Renal pelvis (tissue), 4 donors: Measurements from ENCODE around the gene FMNL1. TPM values are rescaled to one million over a fixed set of nuclear protein-coding genes. Genes with fewer than 3 reads are reported as not detected.

ENCODE experiments used
- DNase-seq: peaks from one replicate; pipeline ENCODE4 v3.0.0-alpha.2; 2013
- polyA plus RNA-seq, 3 donors: library from polyadenylated mRNA; unstranded; fragments of 120-200 nt; gene quantifications; one replicate each; pipeline ENCODE4 v1.2.1, GENCODE V29; 2013; ENCODE audit not compliant: insufficient read length in 3 of 3

FMNL1 gene
- polyA plus RNA-seq, 3 donors = 5.4 to 7.0 (median 6.3) TPM

DNA sequence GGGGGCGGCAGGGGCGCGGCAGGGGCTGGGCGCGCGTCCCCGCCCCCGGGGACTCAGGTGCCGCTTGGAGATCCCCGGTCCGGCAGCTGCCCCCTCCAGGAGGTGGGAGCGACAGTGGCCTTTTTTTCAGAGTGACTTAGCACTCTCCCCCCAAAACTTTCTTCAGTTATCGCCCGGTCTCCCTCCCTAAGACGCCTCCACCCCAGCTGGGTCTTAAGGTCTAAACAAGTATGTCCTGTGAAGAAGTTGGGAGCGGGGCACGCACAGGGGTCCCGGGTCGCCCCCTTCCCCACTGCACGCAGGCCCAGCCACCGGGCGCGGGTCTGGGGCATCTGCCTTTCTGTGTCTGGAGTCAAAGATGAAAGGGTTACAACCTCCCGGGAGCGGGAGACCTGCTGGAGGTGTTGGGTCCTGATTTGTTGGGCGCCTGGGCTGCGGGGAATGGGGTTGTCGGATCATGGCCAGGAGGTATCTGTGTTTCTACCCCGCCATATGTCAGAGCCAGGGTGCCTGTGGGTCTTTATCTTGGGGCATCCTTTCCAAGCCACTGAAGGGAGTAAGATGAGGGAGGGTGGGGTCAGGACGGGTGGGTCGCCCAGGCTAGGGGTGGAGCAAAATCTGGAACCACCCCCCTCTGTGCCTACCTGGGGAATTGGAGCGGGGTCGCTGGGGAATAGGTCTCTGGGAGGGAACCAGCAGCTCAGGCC lies 757 bp downstream of the FMNL1 start:
- DNase-seq = no peak

DNA sequence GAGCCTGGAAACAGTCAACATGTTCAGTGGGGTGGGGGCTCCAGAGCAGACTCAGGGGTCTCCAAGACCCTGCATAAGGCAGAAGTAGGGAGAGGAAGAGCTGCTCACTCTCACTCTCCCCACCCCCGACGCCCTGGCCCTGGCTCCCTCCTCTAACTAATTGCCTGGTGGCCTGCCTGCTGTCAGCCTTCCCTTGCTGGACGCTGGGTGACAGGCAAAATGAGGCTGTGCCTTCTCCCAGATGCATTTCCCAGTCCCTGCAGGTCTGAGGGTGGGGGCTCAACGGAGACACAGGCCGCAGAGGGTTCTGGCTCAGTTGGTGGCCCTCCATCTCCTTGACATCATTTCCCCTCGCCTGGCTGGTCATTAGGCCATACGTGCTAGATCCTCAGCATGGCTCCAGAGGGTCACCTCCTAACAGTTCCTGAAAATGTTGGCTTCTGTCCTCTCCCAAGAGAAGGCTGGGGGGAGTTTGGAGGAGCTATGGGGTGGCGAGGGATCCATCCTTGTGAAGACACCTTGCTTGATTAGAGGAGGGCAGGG lies 1.4 kb downstream of the FMNL1 start:
- no peak for DNase-seq

DNA sequence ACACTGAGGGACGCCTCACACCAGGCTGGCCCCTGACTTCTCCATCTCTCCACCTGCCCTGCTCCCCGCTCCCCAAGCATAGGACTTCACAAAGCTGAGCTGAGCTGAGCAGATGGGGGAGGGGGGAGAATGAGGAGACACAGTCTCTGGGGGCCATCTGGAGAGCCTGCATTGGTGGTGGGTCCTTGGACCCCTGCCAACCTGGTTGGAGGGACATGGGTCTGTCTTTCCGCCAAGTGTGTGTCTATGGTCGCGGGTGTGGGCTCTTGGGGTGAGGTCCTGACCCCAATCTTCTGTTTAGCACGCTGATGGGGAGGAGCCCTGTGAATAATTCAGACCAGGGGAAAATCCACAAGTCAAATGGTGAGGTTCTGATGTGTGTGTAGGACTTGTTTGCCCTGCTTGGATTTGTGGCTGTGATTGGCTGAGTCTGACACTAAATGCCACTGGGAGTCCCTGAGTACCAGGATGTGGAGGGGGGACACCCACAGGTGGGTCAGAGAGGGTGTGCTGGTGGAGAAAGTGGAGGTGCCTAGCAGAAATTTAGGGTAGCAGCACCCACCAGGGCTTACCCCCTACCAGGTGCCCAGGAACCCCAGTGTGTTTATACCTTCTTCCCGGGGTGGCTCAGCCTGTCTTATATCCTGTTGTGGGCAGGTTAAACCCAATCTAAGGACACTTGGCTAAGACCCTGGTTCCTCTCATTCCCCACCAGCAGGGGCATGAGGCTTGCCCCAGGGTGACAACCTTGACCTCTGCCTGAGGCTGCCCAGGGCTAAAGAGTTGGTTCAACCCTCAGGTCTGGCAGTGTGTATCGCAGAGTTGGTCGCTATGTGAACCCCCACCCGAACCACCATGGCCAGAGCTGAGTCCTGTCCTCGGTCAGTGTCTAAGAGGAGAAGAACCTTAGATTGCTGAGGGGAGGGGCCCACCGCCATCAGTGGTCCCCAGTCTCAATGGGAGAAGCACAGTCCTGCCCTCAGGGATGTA lies 2.1 kb downstream of the FMNL1 start:
- DNase-seq = no peak

DNA sequence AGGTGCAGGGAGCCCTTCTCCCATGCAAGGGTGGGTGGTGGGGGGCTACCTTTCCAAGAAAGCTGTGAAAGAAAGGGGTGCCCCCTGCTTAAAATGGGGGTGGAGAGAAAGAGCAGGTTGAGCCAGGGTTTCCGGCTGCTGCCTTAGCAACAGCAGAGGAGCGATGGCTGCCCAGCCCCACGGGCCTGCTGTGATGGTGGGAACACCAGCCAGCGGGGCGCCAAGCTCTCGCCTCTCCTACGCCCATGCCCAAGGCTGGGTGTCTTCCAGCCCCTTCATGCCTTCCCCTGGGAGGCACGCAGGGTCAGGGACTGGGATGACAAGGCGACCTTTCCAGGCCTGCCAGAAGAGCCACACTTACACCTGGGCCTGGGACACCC lies 3.0 kb downstream of the FMNL1 start:
- no peak for DNase-seq

DNA sequence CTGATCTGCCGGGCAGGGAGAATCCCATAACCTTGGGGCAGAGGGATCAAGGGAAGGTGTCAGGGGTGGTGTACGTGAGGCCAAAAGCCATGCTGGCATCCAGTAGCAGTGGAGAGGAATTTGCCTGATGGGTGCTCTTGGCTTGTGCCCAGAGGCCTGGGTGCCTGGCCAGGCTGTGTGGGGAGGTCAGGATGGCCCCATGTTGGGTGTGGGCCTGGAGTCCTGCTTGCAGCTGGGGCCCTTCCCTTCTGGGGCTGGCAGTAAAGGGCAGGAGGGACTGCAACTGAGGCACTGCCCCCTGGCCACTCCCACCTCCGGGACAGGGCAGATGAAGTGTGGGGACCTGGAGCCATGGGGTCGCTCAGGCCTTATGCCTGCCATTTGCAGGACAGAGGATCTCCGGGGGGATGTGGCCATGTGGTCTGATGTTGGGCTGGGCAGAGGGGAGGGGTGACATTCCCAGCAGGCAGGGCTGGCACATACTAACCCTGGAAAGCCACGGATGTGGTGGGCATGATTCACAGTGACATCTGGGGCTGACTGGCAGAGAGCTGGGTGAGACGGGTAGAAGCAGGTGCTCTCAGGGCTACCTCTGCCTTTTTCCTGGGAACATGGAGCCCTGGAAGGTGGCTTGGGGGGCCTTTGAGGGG lies 3.5 kb downstream of the FMNL1 start:
- no peak for DNase-seq

DNA sequence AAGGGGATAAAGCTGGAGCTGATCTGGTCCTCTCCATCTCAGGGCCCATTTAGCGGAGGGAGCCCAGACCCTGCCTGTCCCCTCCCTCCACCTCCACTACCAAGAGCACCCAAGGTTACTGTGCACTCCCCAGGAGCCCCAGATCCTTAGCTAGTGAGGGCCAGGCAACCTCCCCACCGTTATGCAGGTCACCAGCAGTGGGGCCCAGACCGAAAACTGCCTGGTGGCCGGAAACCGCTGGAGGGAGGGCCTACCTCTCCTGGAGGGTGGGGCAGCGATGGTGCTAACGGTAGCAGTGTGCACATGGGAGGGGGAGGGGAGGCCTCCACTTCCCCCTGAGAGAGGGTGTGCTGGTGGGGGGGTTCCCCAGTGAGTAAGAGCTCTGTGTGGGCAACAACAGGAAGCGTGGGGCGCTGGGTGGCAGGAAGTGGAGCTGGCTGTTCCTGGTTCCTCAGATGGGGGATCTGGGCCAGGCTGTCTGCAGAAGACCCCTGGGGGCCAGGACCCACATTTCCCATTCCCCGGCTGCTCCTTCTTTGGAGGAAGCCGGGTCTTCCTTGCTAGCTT lies 4.4 kb downstream of the FMNL1 start:
- DNase-seq = no peak

DNA sequence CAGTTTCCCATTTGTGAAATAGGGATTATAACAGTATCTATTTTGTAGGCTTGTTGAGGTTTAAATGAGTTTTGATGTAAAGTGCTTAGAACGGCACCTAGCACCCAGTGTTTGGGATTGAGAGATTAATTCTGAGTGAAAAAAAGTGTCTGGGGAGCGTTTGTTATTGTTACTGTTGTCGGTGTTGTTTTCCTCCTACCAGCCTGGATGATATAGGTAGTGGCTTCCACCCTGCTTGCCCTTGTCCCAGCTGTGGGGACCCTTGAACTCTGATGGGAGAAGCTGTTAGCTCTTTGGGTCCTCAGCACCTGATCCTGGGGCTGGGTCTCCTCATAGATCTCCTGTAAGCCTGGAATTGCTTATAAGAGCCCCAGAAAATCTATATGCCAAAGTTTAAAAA lies 4.9 kb downstream of the FMNL1 start:
- no peak for DNase-seq

DNA sequence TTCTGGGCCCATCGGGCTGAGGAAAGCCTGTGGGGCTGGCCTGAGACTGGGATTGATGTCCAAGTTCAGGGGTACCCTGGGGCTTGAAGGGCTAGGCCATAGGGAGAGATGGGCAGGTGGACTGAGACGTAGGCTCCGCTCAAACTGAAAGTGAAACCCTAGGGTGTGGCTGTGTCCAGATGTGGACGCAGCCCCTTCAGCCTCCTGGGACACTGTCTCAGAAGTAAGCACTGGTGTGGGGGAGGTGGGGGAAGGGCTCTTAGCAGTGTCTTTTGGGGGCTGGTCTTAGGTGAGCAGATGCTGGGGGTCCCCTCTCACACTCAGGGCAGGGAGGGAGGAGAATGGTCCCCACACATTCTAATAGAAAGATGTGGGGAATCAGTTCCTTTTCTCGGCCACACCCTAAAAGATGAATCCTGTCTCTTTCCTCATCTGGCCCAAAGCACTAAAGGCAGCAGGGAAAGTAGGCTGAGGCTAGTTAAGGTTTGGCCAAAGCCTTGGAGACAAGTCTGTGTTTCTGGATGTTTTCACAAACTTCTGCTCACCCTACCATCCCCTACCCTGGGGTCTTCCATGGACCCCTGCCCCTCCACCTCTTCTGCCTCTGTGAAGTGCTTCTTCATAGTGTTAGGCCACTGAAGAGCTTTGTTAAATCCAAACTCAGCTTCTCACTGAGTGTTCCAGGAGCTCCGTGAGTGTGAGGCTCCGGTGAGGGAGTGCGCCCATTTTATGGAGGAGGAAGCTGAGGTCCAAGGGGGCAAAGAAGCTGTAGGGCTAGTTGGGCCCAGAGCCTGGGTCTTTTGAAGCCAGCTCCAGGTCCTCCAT lies 5.6 kb downstream of the FMNL1 start:
- DNase-seq = no peak

DNA sequence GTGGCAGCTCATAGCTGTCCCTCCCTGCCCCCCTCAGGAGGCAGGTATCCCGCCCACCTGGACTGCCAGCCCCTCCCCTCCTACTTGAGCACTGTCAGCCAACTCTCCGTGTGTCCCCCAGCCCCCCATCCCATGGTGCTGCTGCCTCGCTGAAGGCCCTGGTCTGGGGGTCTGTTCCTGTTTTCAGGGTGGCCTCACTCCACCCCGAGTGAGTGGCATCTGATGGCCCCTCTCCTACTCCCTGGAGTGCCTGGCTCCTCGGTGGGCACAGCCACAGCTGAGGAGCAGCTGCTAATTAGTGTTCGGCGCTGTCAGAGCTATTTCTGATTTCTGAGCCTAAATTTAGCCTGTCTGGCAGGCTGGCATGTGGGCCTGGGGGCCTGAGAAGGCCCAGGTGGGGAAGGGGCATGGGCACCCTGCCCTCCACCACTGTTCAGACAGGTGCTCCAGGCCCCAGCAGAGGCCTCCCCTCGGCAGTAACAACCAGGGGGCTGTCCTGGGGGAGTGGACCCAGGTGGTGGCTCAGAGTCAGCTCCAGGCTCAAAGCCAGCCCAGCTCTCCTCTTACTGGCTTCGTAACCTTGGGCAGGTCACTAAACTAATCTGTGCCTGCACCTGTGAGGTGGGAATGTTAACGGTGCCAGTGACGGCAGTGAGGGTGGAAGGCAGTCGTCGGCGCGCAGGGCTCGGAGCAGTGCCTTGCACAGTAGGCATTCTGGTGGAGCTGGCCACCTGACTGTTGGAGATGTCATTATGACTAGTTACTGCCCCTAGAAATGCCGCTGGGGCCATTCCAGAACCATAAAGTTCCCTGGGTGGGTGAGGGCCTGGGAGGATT lies 6.5 kb downstream of the FMNL1 start:
- DNase-seq = no peak

DNA sequence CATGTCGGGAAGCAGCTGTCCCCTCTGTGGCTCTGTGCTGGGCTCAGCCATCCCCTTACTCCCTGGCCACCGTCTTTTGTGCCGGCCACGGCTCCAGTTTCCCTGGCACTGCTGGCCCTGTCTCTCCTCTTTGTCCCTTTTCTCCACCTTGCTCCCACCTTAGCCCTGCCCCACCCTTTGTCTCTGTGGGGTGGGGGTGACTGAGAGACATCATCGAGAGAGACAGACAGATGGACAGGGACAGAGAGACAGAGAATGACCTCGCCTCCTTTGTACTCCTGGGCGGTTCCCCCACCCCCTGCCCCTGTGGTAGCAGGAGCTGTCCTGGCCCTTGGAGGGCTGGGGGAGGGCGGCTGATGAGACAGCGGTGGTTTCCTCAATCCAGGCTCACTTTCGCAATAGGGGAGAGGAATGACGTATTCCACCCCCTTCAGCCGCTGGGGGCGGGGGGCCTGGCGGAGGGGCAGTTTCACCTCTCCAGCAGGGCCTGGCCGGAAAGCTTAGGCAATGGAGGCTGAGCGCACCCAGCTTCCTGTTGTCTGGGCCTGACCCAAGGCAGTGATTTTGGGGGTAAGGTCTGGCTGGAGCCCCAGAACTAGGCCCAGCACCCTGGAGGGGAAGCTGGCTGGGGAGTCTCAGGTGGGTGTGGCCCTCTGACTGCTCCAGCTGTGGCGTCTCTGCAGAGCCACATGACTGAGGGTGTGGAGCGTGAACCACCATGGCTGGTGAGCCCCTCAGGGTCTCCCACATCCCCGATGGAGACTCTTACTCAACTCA lies 7.3 kb downstream of the FMNL1 start:
- no peak for DNase-seq

DNA sequence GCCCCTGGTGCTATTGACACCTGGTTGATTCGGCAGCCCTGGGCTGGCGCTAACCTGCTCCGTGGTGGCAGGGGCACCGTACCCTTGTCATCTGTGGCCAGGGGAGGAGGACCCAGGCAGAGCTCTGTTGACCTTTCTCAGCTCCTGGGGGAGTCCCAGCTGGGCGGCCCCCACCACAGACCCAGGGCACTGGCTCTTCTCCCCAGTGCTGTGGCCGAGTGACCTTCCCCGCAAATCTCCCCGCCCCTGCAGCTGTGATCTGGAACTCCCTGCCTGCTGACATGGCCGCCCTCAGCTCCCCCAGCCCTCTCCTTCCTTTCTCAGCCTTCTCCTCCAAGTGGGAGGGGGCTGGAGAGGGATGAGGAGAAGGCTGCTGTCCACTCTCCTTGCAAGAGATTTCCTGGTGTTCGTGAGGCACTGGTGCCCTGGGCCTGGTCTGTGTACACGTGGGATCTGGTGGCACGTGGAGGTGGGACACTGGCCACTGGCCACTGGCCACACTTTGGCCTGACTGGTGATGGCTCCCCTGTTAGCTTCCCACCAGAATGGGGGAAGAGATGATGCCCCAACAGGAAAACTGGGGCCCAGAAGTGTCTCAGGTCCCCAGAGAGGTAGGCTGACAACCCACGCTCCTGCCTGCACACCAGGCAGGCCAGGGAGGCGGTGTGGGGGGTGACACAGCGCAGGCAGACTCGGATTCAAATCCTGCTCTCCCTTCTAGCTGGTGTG lies 8.2 kb downstream of the FMNL1 start:
- no peak for DNase-seq

DNA sequence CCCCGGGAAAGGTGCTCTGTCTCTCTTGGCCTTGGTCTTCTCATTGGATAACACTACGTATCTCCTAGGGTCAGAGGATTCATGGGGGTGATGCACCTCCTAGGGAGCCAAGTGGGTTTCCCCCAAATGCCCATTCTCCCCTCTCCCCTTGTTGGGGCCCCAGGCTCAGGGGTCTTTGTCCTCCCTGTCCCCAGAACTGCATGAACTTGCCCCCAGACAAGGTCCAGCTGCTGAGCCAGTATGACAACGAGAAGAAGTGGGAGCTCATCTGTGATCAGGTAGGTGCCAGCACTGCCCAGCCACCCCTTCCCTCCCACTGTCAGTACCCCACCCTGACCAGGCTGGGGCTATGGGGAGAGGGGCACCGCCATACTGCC lies 8.7 kb downstream of the FMNL1 start:
- DNase-seq = no peak

DNA sequence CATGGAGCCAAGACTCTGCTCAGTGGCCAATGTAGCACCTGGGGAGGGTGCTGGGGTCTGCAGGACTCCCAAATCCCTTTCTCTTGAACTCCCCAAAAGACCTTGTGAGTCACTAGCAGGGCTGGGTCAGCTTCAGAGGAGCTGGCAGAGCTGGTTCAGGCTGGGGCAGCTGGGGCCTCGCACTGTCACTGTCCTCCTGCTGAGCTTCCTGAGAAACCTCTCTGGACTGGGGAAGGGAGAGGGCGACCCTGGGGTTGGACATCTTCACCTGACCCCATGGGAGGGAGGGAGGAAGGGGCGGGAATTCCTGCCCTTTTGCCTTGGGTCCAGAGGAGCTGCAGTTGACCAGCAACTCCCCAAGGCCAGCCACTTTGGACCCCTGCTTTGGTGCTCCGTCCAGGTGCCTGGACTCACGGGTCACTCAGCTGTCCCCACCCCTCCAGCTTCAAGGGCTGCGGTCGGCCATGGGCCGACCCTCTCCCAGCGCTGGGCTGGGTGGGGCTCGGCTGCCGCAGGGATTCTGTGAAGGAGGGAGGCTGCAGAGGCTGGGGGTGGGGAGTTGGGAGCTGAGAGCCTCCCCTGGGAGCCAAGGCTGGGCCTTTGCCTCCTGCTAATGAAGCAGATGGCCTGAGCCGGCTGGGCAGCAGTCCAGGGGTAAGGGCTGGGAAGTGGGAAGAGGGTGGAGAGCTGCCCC lies 9.2 kb downstream of the FMNL1 start:
- no peak for DNase-seq

DNA sequence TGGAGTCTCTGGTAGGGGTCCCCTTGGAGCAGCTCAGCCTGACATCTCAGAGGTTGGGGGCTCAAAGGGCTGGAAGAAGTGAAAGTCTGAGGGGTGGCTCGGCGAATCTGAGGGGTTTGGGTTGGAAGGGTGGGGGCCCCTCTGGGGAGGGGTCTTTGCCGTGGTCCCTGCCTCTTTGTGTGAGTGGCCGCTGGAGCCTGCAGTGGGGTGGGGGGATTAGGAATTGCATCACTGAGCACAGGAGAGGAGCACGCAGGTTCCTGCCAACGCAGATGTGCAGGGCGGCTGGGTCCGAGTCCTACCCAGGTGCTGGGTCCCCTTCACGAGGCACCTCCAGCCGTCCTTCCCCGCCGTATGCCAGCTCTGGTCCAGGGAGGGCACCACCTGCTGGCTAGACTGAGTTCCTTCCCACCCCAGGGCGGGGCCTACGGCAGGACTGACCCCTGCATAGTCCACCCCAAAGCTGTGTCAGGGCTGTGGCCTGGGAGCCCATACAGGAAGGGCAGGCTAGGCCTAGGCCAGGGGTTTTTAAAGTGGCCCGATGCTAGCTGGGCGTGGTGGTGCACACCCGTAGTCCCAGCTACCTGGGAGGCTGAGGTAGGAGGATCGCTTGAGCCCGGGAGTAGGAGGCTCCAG lies 9.9 kb downstream of the FMNL1 start:
- no peak for DNase-seq

DNA sequence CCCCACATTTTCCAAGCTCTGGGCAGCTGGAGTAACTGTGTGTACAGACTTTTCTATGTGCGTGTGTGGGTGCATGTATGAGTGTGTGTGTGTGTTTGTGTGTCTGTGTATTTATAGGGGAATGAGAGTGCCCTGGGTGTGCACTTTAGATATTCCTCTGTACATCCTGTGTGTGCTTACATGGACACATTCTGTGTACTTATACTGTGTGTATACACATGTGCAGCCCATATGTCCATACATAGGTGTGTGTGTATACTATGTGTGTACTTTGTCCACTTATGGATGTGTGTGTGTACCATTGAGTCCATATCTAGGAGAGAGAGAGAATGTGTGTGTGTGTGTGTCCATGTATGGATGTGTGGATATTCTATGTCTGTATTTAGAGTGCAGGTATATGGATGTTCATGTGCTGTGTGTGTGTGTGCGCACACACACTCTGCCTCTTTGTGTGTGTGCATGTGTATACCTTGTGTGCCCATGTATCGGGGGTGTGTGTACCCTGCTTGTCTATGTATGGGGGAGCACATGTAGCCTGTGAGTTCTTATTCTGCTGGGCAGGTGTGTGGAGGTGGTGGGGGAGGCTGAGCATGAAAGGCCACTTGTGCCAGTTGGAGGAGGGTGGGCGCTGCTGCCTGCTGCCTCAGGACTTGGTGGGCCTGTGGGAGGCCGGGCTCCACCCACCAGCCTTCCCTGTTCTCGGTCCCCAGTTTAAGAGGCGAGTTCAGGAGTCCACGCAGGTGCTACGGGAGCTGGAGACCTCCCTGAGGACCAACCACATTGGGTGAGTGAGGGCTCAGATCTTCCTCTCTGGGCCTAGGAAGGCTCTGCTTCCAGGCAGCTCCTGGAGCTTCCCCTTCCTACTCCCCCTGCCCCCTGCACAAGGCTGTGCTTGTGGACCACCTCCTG lies 11.1 kb downstream of the FMNL1 start:
- no peak for DNase-seq

DNA sequence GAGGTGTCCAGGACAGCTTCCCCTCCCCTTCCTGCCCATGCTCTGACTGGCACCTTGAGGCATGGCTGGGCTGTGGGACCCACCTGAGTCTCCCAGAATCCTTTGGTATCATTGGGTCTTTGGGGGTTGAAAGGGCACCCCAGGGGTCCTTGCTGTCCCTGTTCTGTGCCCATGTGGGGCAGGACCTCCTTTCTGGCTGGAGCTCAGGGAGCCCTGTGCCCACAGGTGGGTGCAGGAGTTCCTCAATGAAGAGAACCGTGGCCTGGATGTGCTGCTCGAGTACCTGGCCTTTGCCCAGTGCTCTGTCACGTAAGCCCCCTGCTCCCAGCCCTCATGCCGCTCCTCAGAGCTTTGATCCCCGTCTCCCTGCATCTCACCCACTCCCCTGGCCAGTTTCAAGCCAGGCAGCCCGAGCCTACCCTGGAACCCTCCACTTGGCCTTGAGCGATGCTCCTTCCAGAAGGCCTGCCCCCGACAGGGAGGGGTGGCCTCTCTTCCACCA lies 11.8 kb downstream of the FMNL1 start:
- no peak for DNase-seq
